Neuronal stem cell (in vitro differentiated cells): ENCODE measurements around the gene GPR143.

Experiments used
- DNase-seq: peaks from one replicate; pipeline ENCODE4 v3.0.0-alpha.2; 2013; ENCODE audit warnings: low spot score
- H2AFZ ChIP-seq: one replicate; pipeline ENCODE4 v1.6.1; 2013; ENCODE audit warnings: mild to moderate bottlenecking, low read length, inconsistent platforms
- H2AK5ac ChIP-seq: 2 replicates; pipeline ENCODE4 v1.6.1; 2013; ENCODE audit warnings: low read depth, mild to moderate bottlenecking, inconsistent platforms, low read length, moderate library complexity, mixed read lengths
- H2BK120ac ChIP-seq: 2 replicates; pipeline ENCODE4 v1.6.1; 2013; ENCODE audit warnings: low read depth, mild to moderate bottlenecking, inconsistent platforms, low read length, moderate library complexity, mixed read lengths
- H2BK12ac ChIP-seq: one replicate; pipeline ENCODE4 v1.6.1; 2013; ENCODE audit warnings: low read length, inconsistent platforms
- H2BK15ac ChIP-seq: 2 replicates; pipeline ENCODE4 v1.6.1; 2013; ENCODE audit warnings: mild to moderate bottlenecking, low read length, inconsistent platforms, mixed read lengths
- H2BK5ac ChIP-seq: one replicate; pipeline ENCODE4 v1.6.1; 2013; ENCODE audit warnings: inconsistent platforms, mild to moderate bottlenecking, low read length, moderate library complexity
- H3K14ac ChIP-seq: one replicate; pipeline ENCODE4 v1.6.1; 2013; ENCODE audit warnings: low read length, inconsistent platforms
- H3K18ac ChIP-seq: 2 replicates; pipeline ENCODE4 v1.6.1; 2013; ENCODE audit warnings: low read length, inconsistent platforms
- H3K23ac ChIP-seq: 2 replicates; pipeline ENCODE4 v1.6.1; 2013; ENCODE audit warnings: low read depth, mild to moderate bottlenecking, mixed read lengths, low read length, inconsistent platforms; ENCODE audit not compliant: poor library complexity
- H3K27ac ChIP-seq: replicated peaks from 3 replicates; pipeline ENCODE4 v1.5.1; 2013; ENCODE audit warnings: low read length, inconsistent platforms
- H3K27me3 ChIP-seq, 3 experiments: 2 replicates each; pipeline ENCODE4 v1.6.1; 2013; ENCODE audit warnings: low read length in 3 of 3, mild to moderate bottlenecking in 2 of 3, inconsistent platforms in 1 of 3, low read depth in 1 of 3, mixed read lengths in 1 of 3, moderate library complexity in 1 of 3; ENCODE audit not compliant: control insufficient read depth in 3 of 3, insufficient read depth in 3 of 3
- H3K36me3 ChIP-seq, 2 donors: replicated peaks in 1 of 2; 2 replicates each; pipeline ENCODE4 v1.6.1; 2013; ENCODE audit warnings: low read length in 2 of 2; ENCODE audit not compliant: control insufficient read depth in 2 of 2, insufficient read depth in 2 of 2
- H3K4ac ChIP-seq: 2 replicates; pipeline ENCODE4 v1.6.1; 2013; ENCODE audit warnings: inconsistent platforms, mild to moderate bottlenecking, low read length, moderate library complexity
- H3K4me1 ChIP-seq, 2 donors: 1 replicate in 1 of 2; 2 replicates in 1 of 2; pipeline ENCODE4 v1.6.1; 2013; ENCODE audit warnings: low read length in 2 of 2, low read depth in 1 of 2; ENCODE audit not compliant: control insufficient read depth in 2 of 2, insufficient read depth in 1 of 2
- H3K4me2 ChIP-seq: one replicate; pipeline ENCODE4 v1.6.1; 2013; ENCODE audit warnings: mild to moderate bottlenecking, low read length, inconsistent platforms; ENCODE audit not compliant: insufficient read depth, poor library complexity, severe bottlenecking
- H3K4me3 ChIP-seq, 2 donors: 2 replicates each; pipeline ENCODE4 v1.5.1; 2013; ENCODE audit warnings: low read length in 2 of 2, mild to moderate bottlenecking in 2 of 2, inconsistent platforms in 1 of 2, moderate library complexity in 1 of 2
- H3K79me1 ChIP-seq: one replicate; pipeline ENCODE4 v1.6.1; 2013; ENCODE audit warnings: low read depth, mild to moderate bottlenecking, inconsistent platforms, low read length, moderate library complexity
- H3K9ac ChIP-seq: one replicate; pipeline ENCODE4 v1.6.1; 2013; ENCODE audit warnings: mild to moderate bottlenecking, low read depth, low read length, inconsistent platforms; ENCODE audit not compliant: poor library complexity
- H3K9me3 ChIP-seq, 2 donors: replicated peaks in 1 of 2; 2 replicates each; pipeline versions ENCODE3 to v1.6.1; 2013; ENCODE audit warnings: low read length in 2 of 2, mild to moderate bottlenecking in 2 of 2, inconsistent platforms in 1 of 2, low read depth in 1 of 2, mixed read lengths in 1 of 2, moderate library complexity in 1 of 2; ENCODE audit not compliant: control insufficient read depth in 2 of 2, insufficient read depth in 1 of 2
- H4K8ac ChIP-seq: one replicate; pipeline ENCODE4 v1.6.1; 2013; ENCODE audit warnings: low read depth, mild to moderate bottlenecking, inconsistent platforms, low read length, moderate library complexity
- H4K91ac ChIP-seq: one replicate; pipeline ENCODE4 v1.6.1; 2013; ENCODE audit warnings: low read length, low read depth, mild to moderate bottlenecking, inconsistent platforms; ENCODE audit not compliant: poor library complexity
- WGBS, 2 donors: extraction: QIAGEN DNeasy Blood & Tissue Kit; methylation state at CpG; one replicate each; pipeline ENCODE4 v1.1.7; 2013; ENCODE audit warnings: missing lambda C conversion rate in 2 of 2, mixed read lengths in 1 of 2; ENCODE audit not compliant: insufficient read length in 2 of 2, insufficient replicate concordance in 1 of 2; ENCODE audit errors: extremely low coverage in 2 of 2; 5-methylcytosine and 5-hydroxymethylcytosine counted together

GPR143 gene

DNA sequence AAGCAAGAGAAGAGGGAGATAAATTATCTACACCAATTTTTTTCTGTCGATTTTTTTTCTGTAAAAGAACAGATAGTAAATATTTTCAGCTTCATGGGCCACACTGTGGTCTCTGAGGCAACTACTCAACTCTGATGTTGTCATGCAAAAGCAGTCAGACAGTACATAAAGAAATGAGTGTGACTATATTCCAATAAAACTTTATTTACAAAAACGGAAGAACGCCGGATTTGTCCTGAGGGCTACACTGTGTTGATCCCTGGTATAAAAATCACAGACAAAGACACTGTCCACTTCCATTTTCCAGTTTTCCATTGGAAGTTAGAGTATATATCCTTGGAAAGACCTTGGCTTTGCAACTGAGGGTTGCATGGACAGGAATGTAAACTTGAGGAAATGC, 18.0 kb downstream of the GPR143 start:
- no peak for DNase-seq
- no peak overlapping the region for H4K8ac ChIP-seq
- H3K27me3 ChIP-seq, result no peaks in the 10 kb centered on the region
- no peak overlapping the region for H3K23ac ChIP-seq
- no peaks in the 10 kb centered on the region for H3K36me3 ChIP-seq
- H3K18ac ChIP-seq, result no peak overlapping the region
- H3K14ac ChIP-seq, result no peak overlapping the region
- H2BK5ac ChIP-seq, result no peak overlapping the region
- H3K79me1 ChIP-seq, result peaks cover 1% of the 10 kb centered on the region
- H3K9ac ChIP-seq, result no peak overlapping the region
- H2AK5ac ChIP-seq, result no peak overlapping the region
- no peak overlapping the region for H2BK12ac ChIP-seq
- no peak overlapping the region for H3K4ac ChIP-seq
- WGBS, 2 donors, result no CpG with 5 or more reads among the region's 4 CpGs
- no peak overlapping the region for H3K4me2 ChIP-seq
- no peak overlapping the region for H4K91ac ChIP-seq
- H3K4me3 ChIP-seq, result no peak overlapping the region
- peaks cover 9 to 13% of the 10 kb centered on the region in 2 donors for H3K4me1 ChIP-seq
- H2BK120ac ChIP-seq, result no peak overlapping the region
- H2BK15ac ChIP-seq, result no peak overlapping the region
- H3K9me3 ChIP-seq, result no peaks in the 10 kb centered on the region
- H2AFZ ChIP-seq, result peak overlapping the region; percentile 56
- no peak overlapping the region for H3K27ac ChIP-seq

DNA sequence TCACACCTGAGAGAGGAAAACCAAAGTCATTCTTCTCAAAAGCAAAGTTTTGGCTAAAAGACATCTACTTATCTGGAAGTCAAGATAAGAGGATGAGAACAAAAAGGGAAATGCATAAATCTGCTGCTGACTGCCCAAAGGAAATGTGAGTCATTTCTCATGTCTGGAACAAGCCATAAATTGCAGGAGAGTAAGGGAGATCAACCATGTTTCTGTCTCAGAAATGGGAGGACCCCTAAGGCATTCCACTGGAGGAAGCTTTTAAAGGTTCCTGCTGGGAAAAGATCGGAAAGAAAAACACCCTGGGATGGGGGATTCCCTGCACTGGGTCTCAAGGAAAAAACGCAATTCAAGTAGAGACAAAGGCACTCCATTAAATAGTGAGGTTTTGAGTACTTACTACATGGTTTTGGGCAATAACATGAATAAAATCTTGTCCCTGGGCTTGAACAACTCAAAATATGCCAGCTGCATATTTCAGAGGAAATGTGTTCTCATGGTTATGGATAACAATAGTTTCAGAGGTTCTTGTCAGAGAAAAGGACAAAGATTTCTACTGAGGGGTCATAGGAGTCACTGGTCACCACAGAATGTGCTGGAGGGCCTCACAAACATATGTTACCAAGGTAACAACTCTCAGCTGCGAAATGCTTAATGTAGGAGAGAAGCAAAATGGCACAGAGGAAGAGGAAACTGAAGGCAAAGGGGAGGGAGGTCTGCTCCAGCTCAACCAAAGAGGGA, 19.3 kb downstream of the GPR143 start:
- Histone ChIP-seq H3K36me3 (no peaks in the 10 kb centered on the region), H3K9me3 (no peaks in the 10 kb centered on the region), H3K79me1 (no peaks in the 10 kb centered on the region), H2BK15ac (no peak overlapping the region), H3K4me3 (no peak overlapping the region), H3K14ac (no peak overlapping the region), H3K23ac (no peak overlapping the region), H3K18ac (no peak overlapping the region), H3K9ac (no peak overlapping the region), H4K8ac (no peak overlapping the region), H2AFZ (peak overlapping the region; percentile 56), H2BK5ac (no peak overlapping the region), H3K4me1 (peaks cover 9 to 13% of the 10 kb centered on the region in 2 donors), H3K27me3 (no peaks in the 10 kb centered on the region), H2BK12ac (no peak overlapping the region), H3K4me2 (no peak overlapping the region), H3K4ac (no peak overlapping the region), H2AK5ac (no peak overlapping the region), H3K27ac (peak overlapping the region; percentile 46), H2BK120ac (no peak overlapping the region), H4K91ac (no peak overlapping the region)
- no peak for DNase-seq
- WGBS, 2 donors, result no CpG with 5 or more reads among the region's 3 CpGs

DNA sequence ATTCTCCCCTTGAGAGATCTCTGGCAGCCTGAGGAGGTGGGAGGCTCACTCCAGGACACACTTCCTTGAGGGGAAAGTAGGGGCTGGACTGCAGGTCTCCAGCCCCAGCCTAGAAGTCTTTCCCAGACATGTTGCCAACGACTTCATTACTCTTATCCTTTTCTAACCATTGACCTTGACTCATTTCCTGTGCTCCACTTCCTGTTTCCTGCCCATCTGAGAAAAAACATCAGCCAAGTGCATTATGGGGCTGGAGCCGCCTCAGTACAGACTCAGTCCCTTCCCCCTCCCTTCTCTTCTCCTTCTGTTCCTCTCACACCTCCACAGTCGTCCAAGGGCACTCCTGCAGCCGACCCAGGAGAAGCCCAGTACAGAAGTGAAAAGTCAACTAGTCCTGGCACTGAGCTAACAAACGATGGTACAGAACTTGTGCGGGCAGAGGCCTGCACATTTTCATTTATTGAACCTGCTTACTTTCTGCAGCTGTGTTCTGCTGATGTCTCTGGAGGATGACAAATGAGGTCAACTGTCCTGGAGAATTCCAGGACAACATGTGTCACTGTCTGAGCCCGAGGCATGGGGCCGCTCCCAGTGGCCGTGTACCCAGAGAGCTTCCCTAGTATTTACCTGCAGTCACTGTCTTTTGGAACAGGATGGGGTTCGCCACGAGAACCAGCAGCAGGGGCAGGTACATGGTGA, 20.1 kb downstream of the GPR143 start:
- Histone ChIP-seq H2BK12ac (no peak overlapping the region), H3K18ac (no peak overlapping the region), H2BK120ac (no peak overlapping the region), H3K4me1 (peaks cover 9 to 13% of the 10 kb centered on the region in 2 donors), H2BK5ac (no peak overlapping the region), H2BK15ac (no peak overlapping the region), H4K8ac (no peak overlapping the region), H3K23ac (no peak overlapping the region), H3K4ac (no peak overlapping the region), H3K4me3 (no peak overlapping the region), H3K9ac (no peak overlapping the region), H3K27ac (peak overlapping the region; percentile 46), H3K79me1 (no peaks in the 10 kb centered on the region), H3K27me3 (no peaks in the 10 kb centered on the region), H4K91ac (no peak overlapping the region), H3K36me3 (no peaks in the 10 kb centered on the region), H3K9me3 (no peaks in the 10 kb centered on the region), H3K4me2 (no peak overlapping the region), H2AFZ (peak overlapping the region; percentile 56), H3K14ac (no peak overlapping the region), H2AK5ac (no peak overlapping the region)
- no peak for DNase-seq
- no CpG with 5 or more reads among the region's 11 CpGs for WGBS, 2 donors

DNA sequence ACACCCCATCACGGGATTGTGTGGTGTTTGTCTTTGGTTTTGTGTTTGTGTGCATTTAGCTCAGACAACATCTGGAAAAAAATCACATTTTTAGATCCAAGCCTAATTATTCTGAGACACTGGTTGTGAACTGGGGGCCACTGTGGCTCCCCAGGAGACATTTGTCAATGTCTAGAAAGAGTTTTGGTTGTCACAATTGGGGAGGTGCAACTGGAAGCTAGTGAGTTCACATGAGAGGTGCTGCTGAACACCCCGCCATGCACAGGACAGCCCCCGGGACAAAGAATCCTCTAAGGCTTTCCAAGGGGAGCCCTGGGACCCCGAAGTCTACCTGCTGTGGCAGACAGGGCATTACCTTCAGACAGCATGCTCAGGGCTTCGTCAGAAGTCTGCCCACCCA, 26.5 kb downstream of the GPR143 start:
- Histone ChIP-seq H3K27ac (no peak overlapping the region), H3K36me3 (no peaks in the 10 kb centered on the region), H3K79me1 (no peaks in the 10 kb centered on the region), H3K27me3 (no peaks in the 10 kb centered on the region), H2AK5ac (no peak overlapping the region), H4K91ac (no peak overlapping the region), H3K9ac (no peak overlapping the region), H2BK12ac (no peak overlapping the region), H3K4me2 (no peak overlapping the region), H3K4me1 (no peaks in the 10 kb centered on the region), H2BK120ac (no peak overlapping the region), H3K14ac (no peak overlapping the region), H3K4me3 (no peak overlapping the region), H2BK5ac (no peak overlapping the region), H4K8ac (no peak overlapping the region), H3K18ac (no peak overlapping the region), H3K23ac (no peak overlapping the region), H3K9me3 (no peaks in the 10 kb centered on the region), H2BK15ac (no peak overlapping the region), H3K4ac (no peak overlapping the region), H2AFZ (no peak overlapping the region)
- WGBS, 2 donors, result no CpG with 5 or more reads among the region's 5 CpGs
- DNase-seq, result no peak
